GM20431 (cell line): ENCODE data around the gene DRAM1.
"Not testable (repeated sequence)": the region's sequence is repeated elsewhere in the genome, so short reads cannot be mapped to it uniquely, and the experiment has no call there.

Experiments
- in situ Hi-C: fragments of 300-500 bp; cut with MseI, MboI; formaldehyde crosslinking; loops from one replicate; pipeline ENCODE4 v1.15.0; 2020; ENCODE audit warnings: low sequenced_read_pairs; ENCODE audit not compliant: unreplicated experiment

Gene DRAM1, protein sequence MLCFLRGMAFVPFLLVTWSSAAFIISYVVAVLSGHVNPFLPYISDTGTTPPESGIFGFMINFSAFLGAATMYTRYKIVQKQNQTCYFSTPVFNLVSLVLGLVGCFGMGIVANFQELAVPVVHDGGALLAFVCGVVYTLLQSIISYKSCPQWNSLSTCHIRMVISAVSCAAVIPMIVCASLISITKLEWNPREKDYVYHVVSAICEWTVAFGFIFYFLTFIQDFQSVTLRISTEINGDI

GRCh38 chr12:101876861-101877805 lies at the start of gene DRAM1:
Gene DRAM1, plus strand, starts transcription at chr12:101877580. Its CDS starts 210 bp downstream, at chr12:101877790.
- in situ Hi-C loops = no loop called here

DNA sequence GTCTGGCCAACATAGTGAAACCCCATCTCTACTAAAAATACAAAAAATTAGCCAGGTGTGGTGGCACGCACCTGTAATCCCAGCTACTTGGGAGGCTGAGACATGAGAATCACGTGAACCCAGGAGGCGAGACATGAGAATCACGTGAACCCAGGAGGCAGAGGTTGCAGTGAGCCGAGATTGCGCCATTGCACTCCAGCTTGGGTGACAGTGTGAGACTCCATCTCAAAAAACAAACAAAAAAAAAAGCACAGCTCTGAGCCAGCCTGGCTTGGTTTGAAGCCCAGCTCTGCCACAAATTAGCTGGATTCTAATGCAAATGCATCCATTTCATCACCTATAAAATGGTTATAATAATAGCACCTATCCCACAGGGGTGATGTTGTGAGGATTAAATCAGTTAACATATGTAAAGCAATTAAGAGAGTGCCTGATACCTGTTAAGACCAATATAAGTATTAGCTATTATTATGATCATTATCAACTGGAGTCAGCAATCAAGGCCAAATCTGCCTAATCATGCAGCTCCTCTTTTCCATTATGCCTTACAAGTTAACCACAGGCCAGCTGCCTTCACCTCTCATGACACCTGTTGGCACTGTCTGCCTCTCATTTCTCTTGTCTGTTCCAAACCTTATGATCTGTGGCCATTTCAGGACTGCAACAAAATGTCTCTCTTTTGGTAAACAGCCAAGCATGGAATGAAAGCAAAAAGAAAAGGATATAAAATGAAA lies 48.8 kb upstream of the DRAM1 start:
- in situ Hi-C loops = loop anchor here (10.0 kb wide), 1 partner anchor 54 kb away; no protein-coding TSS in a partner anchor

DNA sequence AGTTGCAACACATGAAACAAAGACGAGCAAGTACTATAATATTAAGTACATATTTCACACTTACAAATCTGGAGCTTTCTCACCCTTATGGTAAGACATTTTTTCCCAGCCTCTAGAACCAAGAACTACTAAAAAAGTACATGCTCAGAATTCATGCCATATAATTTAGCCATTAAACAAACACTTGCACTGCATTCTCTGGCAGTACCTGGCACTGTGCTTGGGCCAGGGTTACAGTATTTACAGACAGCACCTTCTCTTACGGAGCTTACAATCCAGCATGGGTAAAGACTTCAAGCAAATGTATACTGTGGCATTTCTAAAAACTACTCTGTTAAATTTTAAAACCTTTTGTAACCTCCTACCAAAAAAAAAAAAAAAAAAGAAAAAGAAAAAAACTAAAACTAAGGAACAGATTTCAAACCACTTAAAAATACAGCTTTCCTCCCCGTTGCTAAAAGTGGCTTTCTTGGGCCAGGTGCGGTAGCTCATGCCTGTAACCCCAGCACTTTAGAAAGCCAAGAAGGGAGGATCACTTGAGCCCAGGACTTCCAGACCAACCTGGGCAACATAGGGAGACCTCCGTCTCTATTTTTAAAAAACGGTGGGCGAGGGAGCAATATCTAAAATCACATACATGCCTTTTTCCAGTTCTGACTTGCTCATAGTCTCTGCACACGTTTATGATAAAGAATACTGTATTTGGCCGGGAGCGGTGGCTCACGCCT lies 47.6 kb upstream of the DRAM1 start:
- in situ Hi-C loops = loop anchor here (10.0 kb wide), 1 partner anchor 55 kb away; no protein-coding TSS in a partner anchor

DNA sequence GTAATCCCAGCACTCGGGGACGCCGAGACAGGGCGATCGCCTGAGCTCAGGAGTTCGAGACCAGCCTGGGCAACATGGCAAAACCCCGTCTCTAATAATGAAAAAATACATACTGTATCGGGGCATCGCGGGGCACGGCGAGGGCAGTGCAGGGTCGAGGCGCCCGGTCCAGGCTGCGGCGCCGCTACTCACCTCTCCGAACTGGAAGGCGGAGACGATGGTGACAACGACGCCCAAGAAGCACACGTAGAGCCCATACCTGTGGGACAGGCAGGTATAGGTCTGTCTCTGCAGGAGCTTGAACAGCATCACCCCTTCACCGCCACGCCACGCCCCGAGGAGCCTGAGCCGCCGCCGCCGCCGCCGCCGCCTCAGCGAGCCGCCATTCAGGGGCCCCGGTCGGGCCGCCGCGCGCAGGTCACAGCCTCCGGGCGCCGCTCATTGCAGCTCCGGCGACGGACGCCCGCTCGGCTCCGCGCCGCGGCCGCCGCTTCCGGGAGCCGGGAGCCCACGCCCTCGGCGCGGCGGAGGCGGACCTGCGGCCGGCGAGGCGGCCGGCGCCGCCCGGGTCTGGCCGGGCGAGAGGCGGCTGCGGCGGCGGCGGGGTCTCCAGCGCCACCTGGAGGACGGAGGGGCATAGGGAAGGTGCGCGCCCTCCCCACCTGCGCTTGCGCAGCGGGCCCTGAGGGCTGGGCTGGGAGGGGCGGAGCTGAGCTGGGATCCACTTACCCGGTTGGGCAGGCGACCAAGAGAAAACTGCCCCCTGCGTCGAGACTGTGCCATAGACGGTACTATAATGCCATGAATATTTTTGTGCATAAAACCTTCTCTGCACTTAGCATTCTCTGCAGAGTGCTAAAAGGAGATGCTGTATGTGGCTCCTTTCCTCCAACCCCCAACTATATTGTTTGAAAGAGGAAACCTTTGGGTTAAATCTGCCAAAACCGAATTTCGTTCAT lies 46.7 kb upstream of the DRAM1 start, which contains the start of gene GNPTAB:
Gene GNPTAB (minus strand): TSS at position 593 of the 959 bp plus-strand sequence. CDS start 284 bp downstream, at position 309.
- in situ Hi-C loops = no loop called here

DNA sequence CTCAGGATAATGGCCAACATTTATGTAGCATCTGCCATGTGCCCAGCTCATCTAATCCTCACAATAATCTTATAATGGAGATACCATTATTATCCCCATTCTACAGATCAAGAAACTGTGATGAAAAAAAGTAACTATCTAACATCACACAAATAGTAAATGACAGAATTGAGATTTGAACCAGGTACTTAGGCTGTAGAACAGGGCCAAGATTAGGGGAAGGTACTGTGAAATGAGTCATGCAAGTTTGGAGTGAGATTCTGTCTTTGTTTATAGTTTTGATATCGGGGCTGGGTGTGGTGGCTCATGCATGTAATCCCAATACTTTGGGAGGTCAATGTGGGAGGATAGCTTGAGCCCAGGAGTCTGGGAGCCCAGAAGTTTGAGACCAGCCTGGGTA lies 45.4 kb upstream of the DRAM1 start:
- in situ Hi-C loops = no loop called here

DNA sequence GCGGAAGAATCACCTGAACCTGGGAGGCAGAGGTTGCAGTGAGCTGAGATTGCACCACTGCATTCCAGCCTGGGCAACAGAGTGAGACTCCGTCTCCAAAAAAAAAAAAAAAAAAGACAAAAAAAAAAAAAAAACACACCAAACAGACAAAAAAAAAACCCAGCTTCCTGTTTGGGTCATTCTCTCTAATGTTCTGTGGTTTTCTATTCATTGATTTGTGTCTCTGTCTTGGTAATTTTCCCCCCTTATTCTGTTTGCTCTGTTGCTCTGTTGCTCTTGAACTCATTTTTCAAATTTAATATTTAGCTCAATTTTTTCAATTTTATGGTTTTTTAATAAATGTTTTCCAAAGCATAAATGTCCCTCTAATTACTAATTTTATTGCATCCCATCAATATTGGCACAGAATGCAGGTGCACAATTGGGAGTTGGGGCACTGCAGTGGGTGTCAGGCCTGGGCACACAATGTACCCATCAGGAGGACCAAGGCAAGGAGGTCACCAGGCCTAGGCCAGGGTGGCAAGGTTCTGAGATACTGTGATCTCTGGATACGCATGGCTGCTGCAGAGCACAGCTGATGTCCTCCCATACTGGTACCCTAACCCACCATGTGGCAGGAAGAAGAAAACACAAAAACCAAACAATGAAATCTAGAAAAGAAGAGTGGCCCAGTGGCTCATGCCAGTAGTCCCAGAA lies 38.6 kb upstream of the DRAM1 start:
- in situ Hi-C loops = no loop called here

GRCh38 chr12:101839324-101840283 lies 37.8 kb upstream of the DRAM1 start:
- in situ Hi-C loops = no loop called here

DNA sequence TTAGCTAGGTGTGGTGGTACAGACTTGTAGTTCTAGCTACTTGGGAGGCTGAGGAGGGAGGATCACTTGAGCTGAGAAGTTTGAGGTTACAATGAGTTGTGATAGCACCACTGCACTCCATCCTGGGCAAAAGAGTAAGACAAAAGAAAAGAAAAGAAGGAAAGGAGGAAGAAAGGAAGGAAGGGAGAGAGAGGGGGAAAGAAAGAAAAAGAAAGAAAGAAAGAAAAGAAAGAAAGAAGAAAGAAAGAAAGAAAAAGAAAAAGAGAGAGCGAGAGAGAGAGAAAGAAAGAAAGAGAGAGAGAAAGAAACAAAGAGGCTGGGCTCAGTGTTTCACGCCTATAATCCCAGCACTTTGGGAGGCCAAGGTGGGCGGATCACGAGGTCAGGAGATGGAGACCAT lies 36.3 kb upstream of the DRAM1 start:
- in situ Hi-C loops = no loop called here

DNA sequence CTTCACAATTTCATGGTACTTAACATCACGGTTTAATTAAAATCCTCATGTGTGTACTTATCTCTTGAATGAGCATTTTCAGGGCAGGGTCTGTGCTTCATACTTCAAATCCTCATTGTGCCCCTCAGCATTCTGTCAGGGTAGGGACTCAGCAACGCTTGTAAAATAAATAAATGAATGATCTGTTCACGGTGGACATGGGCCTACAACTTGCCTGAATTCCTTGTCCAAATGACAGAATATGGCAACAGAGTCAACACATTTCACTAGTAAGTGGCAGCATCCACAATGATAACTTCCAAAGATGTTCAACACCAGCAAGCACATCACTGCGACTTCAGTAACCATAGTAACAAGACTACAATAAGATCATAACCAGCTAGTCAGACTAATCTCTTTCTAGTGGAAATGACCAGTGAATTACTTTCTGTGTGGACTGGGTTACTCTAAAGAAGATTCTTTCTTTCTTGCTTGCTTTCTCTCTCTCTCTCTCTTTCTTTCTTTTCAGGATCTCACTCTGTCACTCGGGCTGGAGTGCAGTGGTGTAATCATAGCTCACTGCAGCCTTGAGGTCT lies 32.2 kb upstream of the DRAM1 start:
- in situ Hi-C loops = no loop called here

- in situ Hi-C loops = no loop called here
Observed at GRCh38 chr12:101847325-101847724, 30.1 kb upstream of the DRAM1 start.

GRCh38 chr12:101850199-101850598 lies 27.2 kb upstream of the DRAM1 start:
- in situ Hi-C loops = no loop called here

DNA sequence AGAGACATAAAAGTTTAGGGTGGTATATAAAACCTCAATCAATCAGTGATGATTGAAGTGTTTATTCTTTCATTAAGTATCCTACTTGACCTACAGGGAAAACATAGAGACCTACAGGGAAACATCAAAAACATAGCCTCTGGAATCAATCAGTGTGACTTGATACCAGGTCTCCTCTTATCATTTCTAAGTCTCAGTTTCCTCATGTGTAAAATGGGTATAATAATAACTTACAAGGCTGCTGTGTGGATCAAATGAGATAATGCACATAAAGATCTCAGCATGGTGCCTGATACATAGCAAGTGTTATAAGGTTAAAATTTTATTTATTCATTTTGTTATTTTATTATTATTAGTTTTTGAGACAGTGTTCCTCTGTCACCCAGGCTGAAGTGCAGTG lies 24.4 kb upstream of the DRAM1 start:
- in situ Hi-C loops = no loop called here

- in situ Hi-C loops = no loop called here
Observed at GRCh38 chr12:101854747-101855146, 22.6 kb upstream of the DRAM1 start.

- in situ Hi-C loops = no loop called here
Observed at GRCh38 chr12:101855364-101855884, 22.0 kb upstream of the DRAM1 start.

- in situ Hi-C loops = no loop called here
Observed at GRCh38 chr12:101855976-101856375, 21.4 kb upstream of the DRAM1 start.

DNA sequence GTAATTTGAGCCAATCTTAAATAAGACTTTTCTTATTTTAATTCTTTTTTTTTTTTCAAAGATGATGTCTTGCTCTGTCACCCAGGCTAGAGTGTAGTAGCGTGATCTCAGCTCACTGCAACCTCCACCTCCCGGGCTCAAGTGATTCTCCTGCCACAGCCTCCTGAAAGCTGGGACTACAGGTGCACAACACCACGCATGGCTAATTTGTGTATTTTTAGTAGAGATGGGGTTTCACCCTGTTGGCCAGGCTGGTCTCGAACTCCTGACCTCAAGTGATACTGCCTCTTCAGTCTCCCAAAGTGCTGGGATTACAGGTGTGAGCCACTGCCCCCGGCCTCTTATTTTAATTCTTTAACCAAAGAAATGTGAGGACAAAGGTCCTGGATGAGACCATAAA lies 20.8 kb upstream of the DRAM1 start:
- in situ Hi-C loops = not testable (repeated sequence)
